ENCODE measurements around the gene EPHA6.
A peak's percentile ranks its signal among the peaks of the same experiment; 100 is the strongest.
"Not testable (repeated sequence)": the region's sequence is repeated elsewhere in the genome, so short reads cannot be mapped to it uniquely, and the experiment has no call there.

EPHA6 gene

GRCh38 chr3:97480696-97481289, 666.4 kb downstream of the EPHA6 start:
- DNase-seq = not testable (repeated sequence)

GRCh38 chr3:97481416-97481815, 667.0 kb downstream of the EPHA6 start:
- no peak for DNase-seq

- DNase-seq = no peak
Observed at GRCh38 chr3:97485206-97485605, 670.8 kb downstream of the EPHA6 start.

DNA sequence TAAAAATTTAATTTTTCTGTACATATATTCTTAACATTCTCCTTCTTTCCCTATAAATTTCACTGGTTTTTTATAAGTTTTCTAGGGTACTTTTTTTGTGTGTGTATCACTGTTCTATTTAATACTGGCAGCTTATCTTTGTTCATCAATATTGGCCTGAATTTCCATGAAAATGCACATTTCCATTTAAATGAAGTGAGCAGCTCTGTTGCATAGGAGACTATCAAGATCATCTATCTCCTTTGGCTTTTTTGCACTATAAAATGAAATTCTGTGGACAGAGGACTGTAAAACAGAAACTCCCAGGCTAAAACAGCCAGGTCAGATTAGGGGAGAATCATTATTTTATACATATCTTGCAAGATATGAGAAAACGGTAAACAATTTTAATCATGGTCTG, 673.2 kb downstream of the EPHA6 start:
- no peak for DNase-seq

GRCh38 chr3:97488741-97489140, 674.3 kb downstream of the EPHA6 start:
- no peak for DNase-seq

- DNase-seq = no peak
Observed at GRCh38 chr3:97495896-97496295, 681.5 kb downstream of the EPHA6 start.

- DNase-seq = no peak
Observed at GRCh38 chr3:97497138-97497537, 682.7 kb downstream of the EPHA6 start.

DNA sequence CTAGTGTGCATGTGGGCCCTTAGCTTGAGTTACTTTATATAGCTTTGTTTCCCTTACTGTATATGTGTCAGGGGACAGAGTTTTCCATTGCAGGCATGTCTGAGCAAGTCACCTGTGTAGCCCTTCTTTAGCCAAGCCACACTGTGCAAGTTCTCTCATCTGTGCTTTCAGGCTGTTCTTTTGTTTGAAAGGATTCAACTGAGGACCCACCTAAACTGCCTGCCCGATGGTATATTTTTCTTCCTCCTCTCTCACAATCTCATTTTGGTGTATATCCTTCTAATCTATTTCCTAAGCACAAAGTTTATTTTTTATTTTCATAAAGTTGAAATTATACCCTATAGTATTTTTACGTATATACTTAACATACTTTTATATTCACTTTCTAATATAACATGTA, 690.1 kb downstream of the EPHA6 start:
- DNase-seq = no peak

DNA sequence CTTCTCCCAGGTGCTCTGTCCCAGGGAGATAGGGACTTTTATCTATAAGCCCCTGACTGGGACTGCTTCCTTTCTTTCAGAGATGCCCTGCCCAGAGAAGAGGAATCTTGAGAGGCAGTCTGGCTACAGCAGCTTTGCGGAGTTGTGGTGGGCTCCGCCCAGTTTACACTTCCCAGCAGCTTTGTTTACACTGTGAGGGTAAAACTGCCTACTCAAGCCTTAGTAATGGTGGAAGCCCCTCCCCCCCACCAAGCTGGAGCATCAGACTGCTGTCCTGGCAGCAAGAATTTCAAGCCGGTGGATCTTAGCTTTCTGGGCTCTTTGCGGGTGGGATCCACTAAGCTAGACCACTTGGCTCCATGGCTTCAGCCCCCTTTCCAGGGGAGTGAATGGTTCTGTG, 696.4 kb downstream of the EPHA6 start:
- DNase-seq = no peak

DNA sequence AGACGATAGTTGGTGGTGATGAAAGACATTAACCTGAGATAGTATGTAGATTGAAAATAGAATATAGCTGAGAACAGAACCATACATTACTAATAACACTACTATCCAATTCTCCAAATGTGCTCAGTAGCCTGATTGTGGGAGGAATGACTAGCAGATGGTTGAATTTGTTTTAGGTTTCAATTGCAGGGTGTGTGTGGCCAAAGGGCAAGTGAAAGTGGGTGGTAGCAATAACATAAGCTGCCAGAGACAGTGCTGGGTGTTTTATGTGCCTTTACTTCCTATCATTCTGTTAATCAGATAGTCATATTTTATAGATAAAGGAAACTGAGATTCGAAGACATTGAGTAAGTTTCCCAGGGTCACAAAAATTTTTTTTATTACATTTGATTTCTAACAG, 700.7 kb downstream of the EPHA6 start:
- DNase-seq = no peak

DNA sequence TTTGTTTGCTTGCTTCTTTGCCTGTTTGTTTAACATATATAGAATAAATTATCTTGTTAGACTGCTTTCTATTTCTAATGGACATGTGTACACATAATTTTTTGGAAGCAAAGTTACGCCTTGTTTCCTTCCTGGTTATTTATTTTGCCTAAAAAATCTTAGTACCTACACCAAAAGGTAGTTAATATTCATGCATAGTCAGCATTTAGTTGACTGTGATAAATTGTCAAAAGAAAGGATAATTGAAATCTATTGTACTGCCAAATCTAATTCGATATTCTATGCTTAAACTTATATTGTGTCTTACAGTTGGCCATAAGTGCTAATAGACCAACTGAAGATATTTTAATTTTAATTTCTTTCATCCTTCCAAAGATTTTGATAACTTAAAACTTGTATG, 716.3 kb downstream of the EPHA6 start:
- DNase-seq = no peak

GRCh38 chr3:97547573-97547972, 733.2 kb downstream of the EPHA6 start:
- DNase-seq = not testable (repeated sequence)

DNA sequence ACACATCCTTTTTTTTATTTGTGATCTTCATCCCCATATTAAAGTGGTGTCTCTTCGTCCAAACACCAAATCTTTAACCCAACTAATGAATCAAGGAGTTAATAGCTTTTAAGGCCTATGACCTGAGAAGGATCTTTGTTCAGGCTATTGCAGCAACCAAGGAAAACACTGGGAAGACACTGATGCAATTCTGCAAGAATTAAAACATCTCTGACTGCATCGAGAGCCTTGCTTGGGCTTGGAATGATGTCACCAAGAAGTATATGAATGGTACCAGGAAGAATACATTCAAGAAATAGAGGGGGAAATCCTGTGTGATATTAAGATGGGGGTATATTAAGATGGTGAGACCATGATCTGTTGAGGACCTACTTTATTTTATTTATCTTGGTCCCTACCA, 736.0 kb downstream of the EPHA6 start:
- DNase-seq = no peak

DNA sequence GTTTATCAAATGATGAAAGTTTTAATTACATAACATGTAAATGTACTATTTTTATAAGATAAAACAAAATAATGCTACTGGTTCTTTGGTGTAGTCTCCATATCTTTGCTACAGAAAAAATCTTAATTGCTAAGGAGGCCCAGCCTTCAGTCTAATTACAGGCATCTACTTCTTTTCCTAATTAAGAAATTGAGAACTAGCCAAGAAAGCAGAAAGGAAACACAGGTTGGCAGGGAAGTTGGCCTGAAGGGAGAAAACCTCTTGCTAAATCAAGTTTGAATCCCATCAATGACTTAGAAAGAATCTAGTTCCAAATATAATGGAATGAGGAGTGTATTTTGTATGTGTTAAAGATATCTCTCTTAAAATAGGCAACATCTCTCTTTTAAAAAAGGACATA, 737.8 kb downstream of the EPHA6 start:
- no peak for DNase-seq

GRCh38 chr3:97575742-97576141, 761.3 kb downstream of the EPHA6 start:
- no peak for DNase-seq

DNA sequence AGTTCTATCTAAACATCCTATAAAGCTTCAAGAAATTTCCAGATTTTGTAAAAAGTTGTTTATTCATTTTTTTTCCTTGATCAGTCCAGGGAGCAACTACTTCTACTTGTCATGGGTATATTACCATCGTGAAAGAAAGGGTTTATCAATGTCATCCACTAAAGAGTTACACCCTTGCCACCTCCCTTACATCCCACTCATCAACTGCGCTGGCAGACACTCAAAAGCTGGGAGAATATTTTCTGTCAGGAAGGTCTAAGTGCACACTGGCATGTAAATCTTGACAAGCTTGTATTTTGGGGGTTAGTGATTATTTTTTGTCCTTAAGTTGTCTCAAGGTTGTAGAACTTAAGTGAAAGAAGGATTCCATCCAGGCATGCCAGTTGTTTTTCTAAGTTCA, 761.8 kb downstream of the EPHA6 start:
- no peak for DNase-seq

- peak; percentile 99 for DNase-seq
Observed at GRCh38 chr3:97579365-97579764, 765.0 kb downstream of the EPHA6 start.

GRCh38 chr3:97610626-97611025, 796.2 kb downstream of the EPHA6 start:
- DNase-seq = no peak

GRCh38 chr3:97612632-97613031, 798.2 kb downstream of the EPHA6 start:
- DNase-seq = peak; percentile 90

DNA sequence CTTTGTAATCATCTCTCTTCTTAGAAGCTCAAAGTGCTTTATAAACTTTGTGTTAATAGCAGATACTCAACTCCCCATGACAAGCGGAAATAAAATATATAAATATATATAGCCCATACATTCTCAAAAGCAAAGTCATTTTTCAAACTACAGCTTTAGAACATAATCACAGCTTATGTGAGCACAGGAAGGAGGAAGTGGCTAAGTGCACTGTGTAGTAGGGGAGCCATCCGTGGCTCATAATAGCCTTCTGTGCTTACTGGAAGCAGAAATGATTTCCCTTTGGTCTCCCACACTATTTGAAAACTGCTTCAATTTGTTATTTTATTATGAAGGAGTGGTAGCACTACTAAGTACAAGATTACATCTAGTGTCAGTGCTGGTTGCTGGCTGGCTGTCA, 798.7 kb downstream of the EPHA6 start:
- peak; percentile 60 for DNase-seq

DNA sequence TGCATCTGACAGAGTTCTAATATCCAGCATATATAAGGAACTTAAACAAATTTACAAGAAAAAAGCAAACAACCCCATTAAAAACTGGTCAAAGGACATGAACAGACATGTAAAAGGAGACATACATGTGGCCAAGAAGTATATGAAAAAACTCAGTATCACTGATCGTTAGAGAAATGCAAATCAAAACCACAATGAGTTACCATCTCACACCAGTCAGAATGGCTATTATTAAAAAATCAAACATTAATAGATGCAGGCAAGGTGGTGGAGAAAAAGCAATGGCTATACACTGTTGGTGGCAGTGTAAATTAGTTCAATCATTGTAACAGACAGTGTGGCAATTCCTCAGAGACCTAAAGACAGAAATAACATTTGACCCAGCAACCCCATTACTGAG, 806.1 kb downstream of the EPHA6 start:
- DNase-seq = not testable (repeated sequence)

GRCh38 chr3:97636465-97636864, 822.1 kb downstream of the EPHA6 start:
- DNase-seq = no peak

DNA sequence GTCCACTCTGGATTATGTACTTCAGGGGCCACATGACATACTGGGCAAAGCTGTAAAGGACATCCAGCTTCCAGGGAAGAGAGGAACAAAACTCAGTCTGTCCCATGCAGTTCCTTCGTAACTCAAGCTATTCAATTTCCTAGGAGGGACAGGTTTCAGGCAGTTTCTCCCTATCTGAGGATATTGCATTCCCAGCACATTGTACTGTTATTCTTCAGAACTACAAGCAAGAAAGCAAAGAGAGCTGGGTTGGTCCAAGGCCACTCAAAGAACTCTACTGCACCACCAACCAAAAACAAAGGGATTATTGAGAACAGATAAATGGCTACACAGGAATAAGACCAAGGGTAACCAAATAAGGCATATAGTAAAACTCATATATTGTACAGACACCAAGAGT, 832.5 kb downstream of the EPHA6 start:
- DNase-seq = no peak

GRCh38 chr3:97647441-97647982, 833.1 kb downstream of the EPHA6 start:
- DNase-seq = no peak

DNA sequence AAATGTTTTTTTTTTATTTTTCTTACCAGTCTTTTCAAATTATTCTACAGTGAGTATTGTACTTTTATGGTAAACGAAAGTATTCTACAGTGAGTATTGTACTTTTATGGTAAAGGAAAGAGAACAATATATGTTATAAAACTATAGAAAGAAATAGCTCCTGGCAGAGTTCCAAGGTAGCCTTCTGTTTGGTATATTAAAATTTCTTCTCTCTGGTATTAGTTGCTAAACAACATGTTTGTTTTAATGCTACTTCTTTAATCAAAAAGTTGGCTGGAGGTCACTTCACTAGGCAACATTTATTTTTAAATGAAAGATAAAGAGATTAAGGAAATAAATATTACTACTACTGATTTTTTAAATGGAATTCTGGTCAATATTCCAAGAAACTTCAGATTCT, 841.6 kb downstream of the EPHA6 start:
- DNase-seq = no peak

Measured in NCI-H1436 treated with DMSO at 0.1 percent for 48 hours (cell line).